Astrocyte (in vitro differentiated cells and primary cell): ENCODE measurements around the gene NPTX1. TPM values are rescaled to one million over a fixed set of nuclear protein-coding genes. Genes with fewer than 3 reads are reported as not detected.

ENCODE experiments used
- DNase-seq: peaks from one replicate; pipeline ENCODE4 v3.0.0-alpha.2; 2010; ENCODE audit warnings: low read depth
- FAIRE-seq: peaks from 2 replicates; lab custom pipeline; 2011; peaks lifted over from hg19 to GRCh38; lab: Jason Lieb, UNC
- H2AFZ ChIP-seq: 2 replicates; pipeline ENCODE4 v1.6.0; 2012; ENCODE audit warnings: low read depth, low read length, inconsistent platforms
- H3K27ac ChIP-seq: 2 replicates; pipeline ENCODE4 v1.5.1; 2011; ENCODE audit warnings: low read depth, low read length, inconsistent platforms
- H3K27me3 ChIP-seq: 2 replicates; pipeline ENCODE4 v1.6.0; 2011; ENCODE audit warnings: low read length, inconsistent platforms; ENCODE audit not compliant: insufficient read depth
- H3K36me3 ChIP-seq: 2 replicates; pipeline ENCODE4 v1.5.1; 2011; ENCODE audit warnings: low read length, inconsistent platforms; ENCODE audit not compliant: insufficient read depth
- H3K4me1 ChIP-seq: 2 replicates; pipeline ENCODE4 v1.5.1; 2011; ENCODE audit warnings: low read length, inconsistent platforms; ENCODE audit not compliant: insufficient read depth
- H3K4me2 ChIP-seq: 2 replicates; pipeline ENCODE4 v1.6.0; 2012; ENCODE audit warnings: low read length, inconsistent platforms
- H3K4me3 ChIP-seq: 2 replicates; pipeline ENCODE4 v1.5.1; 2011; ENCODE audit warnings: low read depth, mild to moderate bottlenecking, low read length, inconsistent platforms; ENCODE audit not compliant: insufficient read depth
- H3K79me2 ChIP-seq: 2 replicates; pipeline ENCODE4 v1.6.0; 2012; ENCODE audit warnings: mild to moderate bottlenecking, low read length, inconsistent platforms; ENCODE audit not compliant: insufficient read depth
- H3K9ac ChIP-seq: 2 replicates; pipeline ENCODE4 v1.6.0; 2012; ENCODE audit warnings: mild to moderate bottlenecking, low read length, inconsistent platforms
- H3K9me3 ChIP-seq: 2 replicates; pipeline ENCODE4 v1.5.1; 2012; ENCODE audit warnings: low read depth, mild to moderate bottlenecking, low read length, inconsistent platforms; ENCODE audit not compliant: insufficient read depth
- H4K20me1 ChIP-seq: 2 replicates; pipeline ENCODE4 v1.6.0; 2012; ENCODE audit warnings: low read length, inconsistent platforms; ENCODE audit not compliant: insufficient read depth
- H3K27ac Mint-ChIP-seq: one replicate; pipeline ENCODE4 v1.8.0; 2021; ENCODE audit warnings: mild to moderate bottlenecking, mixed read lengths; ENCODE audit not compliant: unreplicated experiment
- H3K27me3 Mint-ChIP-seq: one replicate; pipeline ENCODE4 v1.8.0; 2021; ENCODE audit warnings: low read depth, mixed read lengths; ENCODE audit not compliant: unreplicated experiment
- H3K36me3 Mint-ChIP-seq: one replicate; pipeline ENCODE4 v1.8.0; 2021; ENCODE audit warnings: low read depth, mixed read lengths; ENCODE audit not compliant: unreplicated experiment
- H3K4me1 Mint-ChIP-seq: one replicate; pipeline ENCODE4 v1.8.0; 2021; ENCODE audit warnings: low read depth, mixed read lengths; ENCODE audit not compliant: unreplicated experiment
- H3K4me3 Mint-ChIP-seq: one replicate; pipeline ENCODE4 v1.8.0; 2021; ENCODE audit warnings: mild to moderate bottlenecking, moderate library complexity, mixed read lengths; ENCODE audit not compliant: unreplicated experiment
- H3K9me3 Mint-ChIP-seq: one replicate; pipeline ENCODE4 v1.8.0; 2021; ENCODE audit warnings: mild to moderate bottlenecking, mixed read lengths; ENCODE audit not compliant: unreplicated experiment
- EZH2 ChIP-seq: IDR thresholded peaks from 2 replicates; pipeline ENCODE4 v1.6.1; 2012; ENCODE audit warnings: mild to moderate bottlenecking, low read length, inconsistent platforms; ENCODE audit not compliant: insufficient read depth
- total RNA-seq: library from RNA; stranded (reverse); gene quantifications from 2 replicates; pipeline ENCODE4 v1.2.1, GENCODE V29; 2021
- TF ChIP-seq, protein P1 (sequence below): IDR thresholded peaks from 2 replicates; pipeline ENCODE4 v1.5.1; 2011; ENCODE audit warnings: low read depth, mild to moderate bottlenecking, inconsistent platforms, low read length, moderate library complexity; ENCODE audit not compliant: insufficient read depth

The NPTX1 gene
- total RNA-seq, 1 donor from 2014 or later = 0.43 TPM

DNA sequence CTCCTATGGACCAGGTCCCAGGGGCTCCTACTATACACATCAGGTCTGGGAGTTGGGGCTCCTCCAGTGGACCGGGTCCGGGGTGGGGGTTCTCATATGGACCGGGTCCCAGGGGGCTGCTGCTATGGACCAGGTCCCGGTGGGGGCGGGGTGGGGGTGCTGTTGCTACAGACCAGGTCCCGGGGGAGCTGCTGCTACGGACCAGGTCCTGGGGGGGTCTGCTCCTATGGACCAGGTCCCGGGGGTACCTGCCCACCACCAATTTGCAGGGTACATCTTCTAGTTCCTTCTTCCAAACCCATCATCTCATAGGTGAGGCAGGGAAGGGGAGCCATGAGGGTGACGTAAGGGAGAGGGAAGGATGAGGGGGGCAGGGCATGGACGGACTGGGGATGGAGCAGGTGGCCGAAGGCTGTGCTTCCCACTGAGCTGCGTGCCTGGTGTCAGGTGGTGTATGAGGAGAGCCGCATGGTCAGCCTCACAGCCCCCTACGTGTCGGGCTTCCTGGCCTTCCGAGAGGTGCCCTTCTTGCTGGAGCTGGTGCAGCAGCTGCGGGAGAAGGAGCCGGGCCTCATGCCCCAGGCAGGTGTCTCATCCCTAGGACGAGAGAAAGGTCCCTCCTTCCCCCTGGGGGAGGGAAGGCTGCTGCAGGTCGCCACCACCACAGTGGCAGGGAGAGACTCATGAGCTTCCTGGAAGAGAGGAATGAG is 54.9 kb downstream of the NPTX1 start:
- Histone ChIP-seq H3K9ac (no peak overlapping the region), H3K27ac (no peak overlapping the region), H3K4me3 (no peak overlapping the region), H4K20me1 (peaks cover 47% of the 10 kb centered on the region), H2AFZ (no peak overlapping the region), H3K4me2 (no peak overlapping the region), H3K4me1 (no peaks in the 10 kb centered on the region), H3K36me3 (peaks cover 8% of the 10 kb centered on the region), H3K27me3 (no peaks in the 10 kb centered on the region), H3K9me3 (no peaks in the 10 kb centered on the region), H3K79me2 (peaks cover 16% of the 10 kb centered on the region)
- peak overlapping the region; percentile 45 for H3K4me3 Mint-ChIP-seq
- FAIRE-seq (no peak), DNase-seq (no peak)
- no peaks in the 10 kb centered on the region for H3K9me3 Mint-ChIP-seq
- peaks cover 12% of the 10 kb centered on the region for H3K36me3 Mint-ChIP-seq
- no peaks in the 10 kb centered on the region for H3K27me3 Mint-ChIP-seq
- TF ChIP-seq, protein P1, sequence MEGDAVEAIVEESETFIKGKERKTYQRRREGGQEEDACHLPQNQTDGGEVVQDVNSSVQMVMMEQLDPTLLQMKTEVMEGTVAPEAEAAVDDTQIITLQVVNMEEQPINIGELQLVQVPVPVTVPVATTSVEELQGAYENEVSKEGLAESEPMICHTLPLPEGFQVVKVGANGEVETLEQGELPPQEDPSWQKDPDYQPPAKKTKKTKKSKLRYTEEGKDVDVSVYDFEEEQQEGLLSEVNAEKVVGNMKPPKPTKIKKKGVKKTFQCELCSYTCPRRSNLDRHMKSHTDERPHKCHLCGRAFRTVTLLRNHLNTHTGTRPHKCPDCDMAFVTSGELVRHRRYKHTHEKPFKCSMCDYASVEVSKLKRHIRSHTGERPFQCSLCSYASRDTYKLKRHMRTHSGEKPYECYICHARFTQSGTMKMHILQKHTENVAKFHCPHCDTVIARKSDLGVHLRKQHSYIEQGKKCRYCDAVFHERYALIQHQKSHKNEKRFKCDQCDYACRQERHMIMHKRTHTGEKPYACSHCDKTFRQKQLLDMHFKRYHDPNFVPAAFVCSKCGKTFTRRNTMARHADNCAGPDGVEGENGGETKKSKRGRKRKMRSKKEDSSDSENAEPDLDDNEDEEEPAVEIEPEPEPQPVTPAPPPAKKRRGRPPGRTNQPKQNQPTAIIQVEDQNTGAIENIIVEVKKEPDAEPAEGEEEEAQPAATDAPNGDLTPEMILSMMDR = no peak
- TF ChIP-seq EZH2 = no peak
- no peak overlapping the region for H3K27ac Mint-ChIP-seq
- H3K4me1 Mint-ChIP-seq = peaks cover 6% of the 10 kb centered on the region

DNA sequence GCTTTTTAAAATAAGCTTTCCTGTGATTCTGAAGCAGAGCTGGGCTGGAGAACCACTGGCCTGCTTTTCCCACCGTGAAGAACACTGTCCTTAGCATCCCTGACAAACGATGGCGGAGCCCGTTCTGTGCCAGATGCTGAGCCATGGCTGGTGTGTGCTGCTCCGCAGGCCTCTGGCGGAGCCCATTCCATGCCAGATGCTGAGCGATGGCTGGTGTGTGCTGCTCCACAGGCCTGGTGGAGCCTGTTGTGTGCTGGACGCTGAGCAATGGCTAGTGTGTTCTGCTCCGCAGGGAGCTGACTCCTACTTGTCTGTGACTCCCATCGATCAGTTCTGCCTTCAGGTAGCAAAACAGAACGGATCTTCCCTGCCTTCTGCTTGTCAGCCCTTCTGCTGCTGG is 57.2 kb downstream of the NPTX1 start:
- peaks cover 12% of the 10 kb centered on the region for H3K4me1 Mint-ChIP-seq
- H3K9me3 ChIP-seq = no peaks in the 10 kb centered on the region
- no peak overlapping the region for H3K4me3 Mint-ChIP-seq
- peaks cover 8% of the 10 kb centered on the region for H3K36me3 ChIP-seq
- FAIRE-seq = no peak
- no peak overlapping the region for H3K9ac ChIP-seq
- TF ChIP-seq, protein P1 = no peak
- TF ChIP-seq EZH2 = no peak
- H2AFZ ChIP-seq = no peak overlapping the region
- H4K20me1 ChIP-seq = peaks cover 51% of the 10 kb centered on the region
- peaks cover 31% of the 10 kb centered on the region for H3K79me2 ChIP-seq
- no peak overlapping the region for H3K4me3 ChIP-seq
- no peaks in the 10 kb centered on the region for H3K27me3 Mint-ChIP-seq
- H3K4me2 ChIP-seq = no peak overlapping the region
- H3K27me3 ChIP-seq = no peaks in the 10 kb centered on the region
- no peak overlapping the region for H3K27ac ChIP-seq
- DNase-seq = no peak
- H3K4me1 ChIP-seq = peaks cover 7% of the 10 kb centered on the region
- H3K36me3 Mint-ChIP-seq = peaks cover 12% of the 10 kb centered on the region
- no peak overlapping the region for H3K27ac Mint-ChIP-seq
- H3K9me3 Mint-ChIP-seq = no peaks in the 10 kb centered on the region

- Histone ChIP-seq H3K36me3 (peaks cover 8% of the 10 kb centered on the region), H3K27ac (no peak overlapping the region), H3K9me3 (no peaks in the 10 kb centered on the region), H3K27me3 (no peaks in the 10 kb centered on the region), H3K79me2 (peaks cover 31% of the 10 kb centered on the region), H3K4me3 (no peak overlapping the region), H2AFZ (no peak overlapping the region), H3K4me1 (peaks cover 10% of the 10 kb centered on the region), H3K4me2 (no peak overlapping the region), H4K20me1 (peaks cover 54% of the 10 kb centered on the region), H3K9ac (no peak overlapping the region)
- TF ChIP-seq EZH2 = no peak
- TF ChIP-seq, protein P1 = no peak
- Mint-ChIP-seq H3K27me3 (peaks cover under 1% of the 10 kb centered on the region), H3K9me3 (no peaks in the 10 kb centered on the region), H3K4me1 (peaks cover 15% of the 10 kb centered on the region), H3K4me3 (no peak overlapping the region), H3K36me3 (peaks cover 9% of the 10 kb centered on the region), H3K27ac (no peak overlapping the region)
- FAIRE-seq (no peak), DNase-seq (no peak)
Measured at GRCh38 chr17:80418589-80418988, 57.8 kb downstream of the NPTX1 start.
